Chondrocyte (in vitro differentiated cells): ENCODE results near the gene USP10. TPM values are rescaled to one million over a fixed set of nuclear protein-coding genes. Genes with fewer than 3 reads are reported as not detected.
"Not testable (repeated sequence)": the region's sequence is repeated elsewhere in the genome, so short reads cannot be mapped to it uniquely, and the experiment has no call there.

Source experiments
- DNase-seq: peaks from one replicate; pipeline ENCODE4 v3.0.0; 2021; ENCODE audit warnings: mixed read lengths, low spot score
- H3K27ac Mint-ChIP-seq: one replicate; pipeline ENCODE4 v1.8.0; 2021; ENCODE audit warnings: mild to moderate bottlenecking, moderate library complexity, mixed read lengths; ENCODE audit not compliant: unreplicated experiment
- H3K27me3 Mint-ChIP-seq: 2 replicates; pipeline ENCODE4 v1.8.0; 2021; ENCODE audit warnings: low read depth, mixed read lengths
- H3K36me3 Mint-ChIP-seq: 2 replicates; pipeline ENCODE4 v1.8.0; 2021; ENCODE audit warnings: low read depth, mixed read lengths
- H3K4me1 Mint-ChIP-seq: 2 replicates; pipeline ENCODE4 v1.8.0; 2021; ENCODE audit warnings: low read depth, mild to moderate bottlenecking, mixed read lengths
- H3K4me3 Mint-ChIP-seq: one replicate; pipeline ENCODE4 v1.8.0; 2021; ENCODE audit warnings: mild to moderate bottlenecking, moderate library complexity, mixed read lengths; ENCODE audit not compliant: unreplicated experiment
- H3K9me3 Mint-ChIP-seq: 2 replicates; pipeline ENCODE4 v1.8.0; 2021; ENCODE audit warnings: low read depth, mixed read lengths
- CTCF ChIP-seq: fragments of 200-600 bp; sonication (generic); IDR thresholded peaks from 2 replicates; pipeline ENCODE4 v1.5.0; 2021; ENCODE audit warnings: antibody characterized with exemption, mild to moderate bottlenecking, moderate library complexity
- total RNA-seq: library from RNA; stranded (reverse); gene quantifications from 3 replicates; pipeline ENCODE4 v1.2.1, GENCODE V29; 2021

Gene USP10
- total RNA-seq, 1 donor from 2014 or later: 43.0 TPM

GRCh38 chr16:84685210-84685609 lies 14.6 kb upstream of the USP10 start:
- Mint-ChIP-seq H3K27ac (no peak overlapping the region), H3K36me3 (no peaks in the 10 kb centered on the region), H3K4me3 (no peak overlapping the region)

GRCh38 chr16:84686707-84687298 lies 13.0 kb upstream of the USP10 start:
- Mint-ChIP-seq H3K4me3 (no peak overlapping the region), H3K9me3 (no peaks in the 10 kb centered on the region), H3K27me3 (no peaks in the 10 kb centered on the region), H3K27ac (no peak overlapping the region), H3K4me1 (peaks cover 17% of the 10 kb centered on the region), H3K36me3 (no peaks in the 10 kb centered on the region)
- no peak for TF ChIP-seq CTCF
- no peak for DNase-seq

More at GRCh38 chr16:84685210-84685609, 14.6 kb upstream of the USP10 start:
- H3K27me3 Mint-ChIP-seq: no peaks in the 10 kb centered on the region
- DNase-seq: no peak
- no peaks in the 10 kb centered on the region for H3K9me3 Mint-ChIP-seq
- H3K4me1 Mint-ChIP-seq: peaks cover 17% of the 10 kb centered on the region
- TF ChIP-seq CTCF: no peak

- H3K4me3 Mint-ChIP-seq: no peak overlapping the region
- H3K27ac Mint-ChIP-seq: no peak overlapping the region
Measured at GRCh38 chr16:84687715-84688114, 12.1 kb upstream of the USP10 start.

GRCh38 chr16:84688163-84688562 lies 11.6 kb upstream of the USP10 start:
- H3K4me1 Mint-ChIP-seq: peaks cover 17% of the 10 kb centered on the region
- H3K27ac Mint-ChIP-seq, H3K27me3 Mint-ChIP-seq, H3K4me3 Mint-ChIP-seq, H3K9me3 Mint-ChIP-seq, H3K36me3 Mint-ChIP-seq, DNase-seq: not testable (repeated sequence)

More at GRCh38 chr16:84687715-84688114, 12.1 kb upstream of the USP10 start:
- no peak for TF ChIP-seq CTCF
- no peaks in the 10 kb centered on the region for H3K36me3 Mint-ChIP-seq
- H3K4me1 Mint-ChIP-seq: peaks cover 17% of the 10 kb centered on the region
- DNase-seq: no peak
- H3K9me3 Mint-ChIP-seq: no peaks in the 10 kb centered on the region
- H3K27me3 Mint-ChIP-seq: no peaks in the 10 kb centered on the region

GRCh38 chr16:84689111-84689510 lies 10.7 kb upstream of the USP10 start:
- peak overlapping the region; percentile 73 for H3K27ac Mint-ChIP-seq
- no peaks in the 10 kb centered on the region for H3K9me3 Mint-ChIP-seq
- DNase-seq: no peak
- no peak for TF ChIP-seq CTCF
- no peaks in the 10 kb centered on the region for H3K27me3 Mint-ChIP-seq
- H3K4me3 Mint-ChIP-seq: no peak overlapping the region
- H3K4me1 Mint-ChIP-seq: peaks cover 20% of the 10 kb centered on the region
- no peaks in the 10 kb centered on the region for H3K36me3 Mint-ChIP-seq
